ENCODE results near the gene UBE2L5. TPM values are rescaled to one million over a fixed set of nuclear protein-coding genes. Genes with fewer than 3 reads are reported as not detected.
"Not testable (repeated sequence)": the region's sequence is repeated elsewhere in the genome, so short reads cannot be mapped to it uniquely, and the experiment has no call there.

Gene UBE2L5
- total RNA-seq, 1 donor from 2014 or later, result not detected

- no peak for DNase-seq (ENCODE audit: low read depth)
These were observed 14.9 kb downstream of the UBE2L5 start for GRCh38 chr13:30437177-30437576.

- no peak for DNase-seq (ENCODE audit: low read depth)
These were observed 16.0 kb downstream of the UBE2L5 start for GRCh38 chr13:30438286-30438685.

- DNase-seq (ENCODE audit: low read depth), result no peak
These were observed 18.8 kb downstream of the UBE2L5 start for GRCh38 chr13:30440910-30441703.

- no peak for DNase-seq (ENCODE audit: low read depth)
These were observed 20.6 kb downstream of the UBE2L5 start for GRCh38 chr13:30442926-30443325.

GRCh38 chr13:30443491-30443890, 21.2 kb downstream of the UBE2L5 start:
- not testable (repeated sequence) for DNase-seq (ENCODE audit: low read depth)

- DNase-seq (ENCODE audit: low read depth), result no peak
These were observed 21.7 kb downstream of the UBE2L5 start for GRCh38 chr13:30443957-30444404.

- DNase-seq (ENCODE audit: low read depth), result no peak
These were observed 23.8 kb downstream of the UBE2L5 start for GRCh38 chr13:30446126-30446500.

- no peak for DNase-seq (ENCODE audit: low read depth)
These were observed 26.1 kb downstream of the UBE2L5 start for GRCh38 chr13:30448441-30448840.

GRCh38 chr13:30450066-30450465, 27.8 kb downstream of the UBE2L5 start:
- no peak for DNase-seq (ENCODE audit: low read depth)

- DNase-seq (ENCODE audit: low read depth), result not testable (repeated sequence)
These were observed 29.2 kb downstream of the UBE2L5 start for GRCh38 chr13:30451476-30451875.

GRCh38 chr13:30453727-30454126, 31.4 kb downstream of the UBE2L5 start:
- no peak for DNase-seq (ENCODE audit: low read depth)

- no peak for DNase-seq (ENCODE audit: low read depth)
These were observed 32.7 kb downstream of the UBE2L5 start for GRCh38 chr13:30454991-30455390.

GRCh38 chr13:30456290-30456689, 34.0 kb downstream of the UBE2L5 start:
- DNase-seq (ENCODE audit: low read depth), result no peak

- DNase-seq (ENCODE audit: low read depth), result no peak
These were observed 35.1 kb downstream of the UBE2L5 start for GRCh38 chr13:30457306-30457891.

- DNase-seq (ENCODE audit: low read depth), result peak; percentile 53
These were observed 39.2 kb downstream of the UBE2L5 start for GRCh38 chr13:30461279-30462066.

GRCh38 chr13:30463787-30464495, 41.6 kb downstream of the UBE2L5 start:
- peak; percentile 73 for DNase-seq (ENCODE audit: low read depth)

GRCh38 chr13:30464496-30465342, 42.4 kb downstream of the UBE2L5 start:
- peak; percentile 90 for DNase-seq (ENCODE audit: low read depth)

GRCh38 chr13:30465343-30465592, 43.0 kb downstream of the UBE2L5 start:
- no peak for DNase-seq (ENCODE audit: low read depth)

- DNase-seq (ENCODE audit: low read depth), result peak; percentile 100
These were observed 43.5 kb downstream of the UBE2L5 start, which contains the start of gene HMGB1 for GRCh38 chr13:30465593-30466357. HMGB1 (minus strand) TSS chr13:30465936; CDS start chr13:30463680, 2,256 bp downstream.

GRCh38 chr13:30466358-30466714, 44.0 kb downstream of the UBE2L5 start:
- DNase-seq (ENCODE audit: low read depth), result peak; percentile 56

All from myocyte (in vitro differentiated cells).